HG03039 (cell line): ENCODE data around the gene JUN.

Experiments used
- ATAC-seq: cut with Tn5 transposase; IDR thresholded peaks from one replicate; pipeline ENCODE4 v1.9.1; 2021; ENCODE audit warnings: mild to moderate bottlenecking, moderate library complexity; ENCODE audit not compliant: unreplicated experiment

Gene JUN

DNA sequence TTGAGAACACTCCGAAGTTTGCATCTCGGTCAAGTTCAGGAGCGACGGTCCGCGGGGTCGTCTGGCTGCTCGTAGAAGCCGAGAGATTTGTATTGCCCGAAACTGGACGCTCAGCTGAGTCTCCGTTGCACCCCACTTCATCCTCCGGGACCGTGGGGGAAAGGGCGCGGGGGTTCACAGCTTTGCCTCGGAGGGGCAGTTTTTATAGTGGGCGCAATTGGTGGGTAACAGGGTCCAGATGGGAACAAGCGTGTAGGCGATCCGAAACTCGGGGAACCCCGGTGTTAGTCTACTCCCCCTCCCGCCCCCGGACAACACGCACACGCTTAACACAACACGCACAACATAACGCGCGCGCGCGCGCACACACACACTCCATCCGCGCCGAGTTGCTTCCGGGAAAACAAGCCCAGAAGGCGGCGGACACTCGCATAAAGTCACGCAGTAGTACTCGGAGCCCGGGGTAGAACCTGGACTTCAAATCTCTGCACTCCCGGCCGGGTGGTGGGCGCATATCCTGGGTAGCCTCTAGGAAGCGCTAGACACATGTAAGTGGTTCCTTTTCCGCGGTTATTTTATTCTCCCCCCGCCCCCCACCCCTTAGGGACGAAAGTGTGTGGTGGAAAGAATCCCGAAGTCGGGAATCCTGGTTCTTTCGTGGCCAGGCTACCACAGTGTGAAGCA lies 1.1 kb upstream of the JUN start:
- peak; percentile 2 for ATAC-seq

DNA sequence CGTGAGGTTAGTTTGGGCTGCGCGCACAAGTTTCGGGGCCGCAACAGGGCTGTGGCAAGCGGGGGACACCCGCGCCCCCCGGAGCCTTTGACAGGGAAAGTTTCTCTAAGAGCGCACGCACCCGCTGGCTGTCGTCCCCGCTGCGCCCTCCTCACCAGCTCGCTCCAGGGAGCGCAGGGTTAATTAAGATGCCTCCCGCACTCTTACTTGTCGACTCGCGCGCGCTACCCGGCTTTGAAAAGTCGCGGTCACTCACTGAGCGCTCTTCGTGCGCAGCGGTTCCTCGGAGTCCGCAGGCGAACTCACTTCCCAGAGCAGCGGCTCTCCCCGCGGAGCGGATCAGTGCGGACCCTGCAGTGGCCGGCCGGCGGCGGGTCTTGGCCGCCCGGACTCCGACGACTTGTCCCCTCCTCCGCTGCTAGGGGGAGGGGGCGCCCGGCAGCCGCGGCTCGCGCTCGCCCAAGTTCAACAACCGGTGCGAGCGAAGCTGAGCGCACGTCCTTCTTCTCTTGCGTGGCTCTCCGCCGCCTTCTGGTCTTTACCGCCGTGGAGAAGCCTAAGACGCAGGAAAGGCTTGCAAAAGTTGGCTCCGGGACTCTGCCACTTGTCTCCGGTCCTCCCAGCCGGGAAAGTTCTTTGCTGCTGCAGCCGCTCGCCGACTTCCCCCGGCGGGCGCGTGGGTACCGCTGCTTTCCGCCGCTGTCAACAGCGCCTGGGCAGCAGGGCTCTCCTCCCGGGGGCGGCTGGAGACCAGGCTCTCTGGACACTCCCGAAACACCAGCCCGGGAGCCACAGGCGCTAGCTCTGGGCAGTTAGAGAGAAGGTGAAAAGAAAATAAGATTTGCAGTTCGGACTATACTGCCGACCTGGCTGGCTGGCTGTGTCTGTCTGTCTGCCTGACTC lies 506 bp downstream of the JUN start:
- ATAC-seq: no peak

- no peak for ATAC-seq
Observed at GRCh38 chr1:58782178-58783089, 1.4 kb downstream of the JUN start.

DNA sequence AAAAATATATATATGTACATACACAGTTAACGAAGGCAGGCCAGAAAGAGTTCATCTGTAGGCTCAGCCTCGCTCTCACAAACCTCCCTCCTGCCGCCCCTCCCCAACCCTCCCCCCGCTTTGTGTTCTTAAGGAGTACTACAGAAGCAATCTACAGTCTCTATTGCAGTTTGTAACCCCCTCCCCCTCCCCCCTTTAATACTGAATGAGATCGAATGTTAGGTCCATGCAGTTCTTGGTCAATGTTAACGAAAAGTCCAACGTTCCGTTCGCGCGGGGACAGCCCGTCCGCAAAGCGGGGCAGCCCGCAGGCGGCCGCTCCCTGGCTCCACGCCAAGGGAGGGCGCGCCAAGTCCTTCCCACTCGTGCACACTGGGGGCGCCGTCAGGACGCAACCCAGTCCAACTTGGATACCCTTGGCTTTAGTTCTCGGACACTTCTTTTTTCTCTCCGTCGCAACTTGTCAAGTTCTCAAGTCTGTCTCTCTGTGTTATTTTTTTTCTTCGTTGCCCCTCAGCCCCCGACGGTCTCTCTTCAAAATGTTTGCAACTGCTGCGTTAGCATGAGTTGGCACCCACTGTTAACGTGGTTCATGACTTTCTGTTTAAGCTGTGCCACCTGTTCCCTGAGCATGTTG lies 2.2 kb downstream of the JUN start:
- no peak for ATAC-seq

GRCh38 chr1:58780836-58781452 lies 2.9 kb downstream of the JUN start:
- ATAC-seq: no peak

DNA sequence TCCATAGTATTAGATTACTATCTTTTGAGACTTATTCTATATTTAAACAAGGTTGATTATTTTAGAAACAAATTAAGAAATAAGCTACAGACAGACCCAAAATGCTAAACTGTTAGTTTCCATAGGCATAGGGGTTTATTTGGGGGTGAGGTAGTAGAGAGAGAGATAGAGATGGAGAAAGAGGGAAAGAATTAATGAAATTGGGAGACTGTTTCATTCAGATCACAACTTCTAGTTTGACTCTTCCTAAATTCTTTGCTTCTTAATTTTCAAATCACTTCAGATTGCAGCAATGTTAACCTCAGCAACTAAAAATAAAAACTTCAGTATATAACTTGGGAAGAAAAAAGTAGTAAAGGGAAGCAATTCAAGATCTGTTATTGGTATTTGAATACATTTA lies 3.4 kb downstream of the JUN start:
- no peak for ATAC-seq

GRCh38 chr1:58779801-58780382 lies 4.0 kb downstream of the JUN start:
- no peak for ATAC-seq

DNA sequence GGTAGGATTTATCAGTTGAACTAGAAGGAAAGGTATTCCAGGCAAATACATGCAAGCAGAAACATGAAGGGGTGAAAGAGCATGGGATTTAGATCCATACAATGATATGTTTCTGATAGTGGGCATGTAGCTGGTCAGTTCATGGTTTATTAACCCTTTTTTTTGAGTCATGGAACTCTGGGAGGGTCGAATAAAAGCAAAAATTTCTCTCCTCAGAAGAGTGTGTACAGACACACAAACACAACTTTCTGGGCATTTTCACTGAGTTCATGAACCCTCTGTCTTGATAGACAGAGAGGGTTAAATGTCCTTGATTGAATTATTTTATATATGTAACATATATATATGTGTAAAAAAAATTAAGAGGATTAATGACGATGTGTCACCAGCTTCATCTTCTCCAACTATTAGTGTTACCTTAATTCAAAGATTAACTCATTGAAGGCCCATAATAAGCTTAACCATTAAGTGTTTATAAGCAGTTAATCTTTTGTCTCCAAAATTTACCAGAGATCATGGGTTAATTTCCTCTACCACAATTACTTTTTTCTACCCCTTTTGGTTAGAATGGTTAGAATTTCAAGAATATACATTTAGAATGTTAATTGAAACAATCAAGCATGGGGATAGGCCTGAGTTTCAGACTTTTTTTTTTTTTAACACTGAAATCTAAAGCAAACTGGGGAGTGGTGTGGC lies 4.6 kb downstream of the JUN start:
- ATAC-seq: no peak

DNA sequence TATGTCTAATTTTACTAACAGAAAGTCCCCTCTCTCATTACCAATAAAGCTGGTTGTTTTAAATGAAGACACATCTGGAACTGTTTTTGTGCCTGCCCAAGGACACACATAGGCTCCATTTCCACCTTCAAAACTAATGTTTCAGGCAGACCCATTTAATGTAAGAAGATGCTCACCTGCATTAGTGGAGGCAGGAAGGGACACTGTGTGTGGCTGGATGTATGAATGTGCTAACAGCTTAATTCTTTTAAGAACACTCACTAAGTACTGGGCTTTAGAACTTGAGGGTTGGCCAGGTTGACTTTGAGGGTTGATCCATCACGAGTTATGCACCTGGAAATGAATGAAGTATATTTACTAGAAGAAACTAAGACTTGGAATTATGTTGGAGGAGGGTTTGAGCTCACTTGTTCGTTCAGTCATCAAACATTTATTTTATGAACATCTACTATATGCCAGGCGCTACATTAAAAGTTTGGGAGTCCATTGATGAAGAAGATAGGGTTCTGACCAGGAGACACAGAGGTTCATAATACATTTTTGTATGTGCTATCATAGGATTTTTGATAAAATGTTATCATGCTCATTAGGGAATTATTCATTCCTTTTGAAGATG lies 5.4 kb downstream of the JUN start:
- no peak for ATAC-seq

GRCh38 chr1:58774027-58774426 lies 9.8 kb downstream of the JUN start:
- no peak for ATAC-seq

- ATAC-seq: peak; percentile 58
Observed at GRCh38 chr1:58773406-58773840, 10.4 kb downstream of the JUN start.

- no peak for ATAC-seq
Observed at GRCh38 chr1:58769809-58770320, 14.0 kb downstream of the JUN start.

GRCh38 chr1:58768971-58769808 lies 14.7 kb downstream of the JUN start:
- no peak for ATAC-seq

DNA sequence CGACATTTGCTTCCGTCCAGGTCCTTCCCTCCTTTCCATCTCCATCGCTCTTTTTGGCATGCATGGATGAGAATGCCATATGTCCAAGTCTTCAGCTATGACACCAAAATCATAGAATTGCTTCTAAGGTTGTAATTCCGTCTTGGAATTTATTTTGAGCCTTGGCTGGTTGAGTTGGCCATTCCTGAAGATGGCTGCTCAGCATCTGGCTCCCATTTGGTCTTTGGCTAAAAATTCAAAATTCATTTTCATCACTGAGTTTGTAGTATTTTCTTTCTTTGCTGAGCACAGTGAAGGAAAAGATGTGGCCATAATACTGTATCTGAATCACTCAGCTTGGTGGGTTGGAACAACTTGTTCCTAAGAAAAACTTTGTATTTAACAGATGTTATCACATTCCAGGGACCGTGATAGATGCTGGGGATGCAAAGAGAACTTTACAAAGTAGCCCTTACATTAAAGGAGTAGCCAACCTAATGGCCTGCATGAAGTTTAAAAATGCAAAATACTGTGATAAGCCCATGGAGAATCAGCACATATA lies 15.6 kb downstream of the JUN start:
- ATAC-seq: no peak

DNA sequence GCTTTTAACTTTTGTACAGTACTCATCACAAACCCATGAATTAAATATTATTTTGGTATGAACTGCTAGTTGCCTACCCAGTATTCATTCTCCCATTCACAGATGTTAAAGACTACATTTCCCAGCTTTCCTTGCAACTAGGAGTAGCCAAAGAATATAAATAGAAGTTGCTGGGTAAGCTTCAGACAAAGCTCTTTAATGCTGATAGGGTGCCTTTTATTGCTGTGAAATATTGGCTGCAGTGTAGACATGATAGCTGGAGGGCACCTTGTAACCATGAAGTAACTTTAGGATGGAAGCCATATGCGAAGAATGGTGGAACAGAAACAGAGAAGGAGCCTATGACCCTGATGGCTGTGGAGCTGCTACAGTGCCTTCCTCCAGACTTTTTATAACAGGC lies 16.7 kb downstream of the JUN start:
- ATAC-seq: no peak

DNA sequence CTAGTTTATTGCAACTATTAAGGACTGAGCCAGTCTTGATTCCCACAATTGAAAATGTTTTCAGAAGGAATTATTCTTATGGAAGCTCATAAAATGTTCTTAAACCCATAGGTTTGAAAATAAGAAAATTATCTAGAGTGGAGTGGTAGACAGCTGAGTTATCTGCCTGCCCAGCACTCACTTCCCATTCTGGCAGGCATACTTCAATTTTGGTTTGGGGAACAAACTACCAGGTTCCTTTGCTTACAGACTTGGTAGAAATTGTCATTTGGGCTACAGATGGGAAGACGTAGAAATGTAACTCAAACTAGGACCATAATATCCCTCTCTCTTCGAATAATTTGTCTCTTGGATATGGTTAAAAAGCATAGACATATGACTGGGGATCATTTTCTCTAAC lies 18.4 kb downstream of the JUN start:
- ATAC-seq: no peak

GRCh38 chr1:58765006-58765405 lies 18.8 kb downstream of the JUN start:
- ATAC-seq: no peak
